ENCODE measurements around the gene RAB30.

RAB30 gene

GRCh38 chr11:83007909-83008580 is 63.7 kb downstream of the RAB30 start:
- DNase-seq = no peak

GRCh38 chr11:83007477-83007876 is 64.2 kb downstream of the RAB30 start:
- no peak for DNase-seq

DNA sequence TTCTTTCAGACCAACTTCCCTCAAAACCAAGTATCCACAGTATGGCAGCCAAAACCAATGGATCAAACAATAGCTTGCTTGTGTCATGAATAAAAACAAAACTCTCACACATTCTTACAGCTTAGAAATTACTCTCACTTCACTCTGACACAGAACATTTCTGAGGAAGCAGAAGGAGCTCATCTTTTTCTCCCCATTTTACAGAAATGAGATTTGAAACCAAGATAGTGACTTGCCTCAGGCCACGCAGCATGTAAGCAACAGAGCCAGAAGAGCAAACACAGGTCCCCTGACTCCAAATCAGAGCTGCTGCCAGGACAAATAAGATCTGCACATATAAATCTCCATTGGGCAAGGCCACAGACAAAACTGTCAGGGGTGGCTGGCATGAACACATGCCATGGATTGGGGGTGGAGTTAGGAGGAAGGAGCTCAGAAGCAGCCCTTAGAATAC is 64.8 kb downstream of the RAB30 start:
- no peak for DNase-seq

DNA sequence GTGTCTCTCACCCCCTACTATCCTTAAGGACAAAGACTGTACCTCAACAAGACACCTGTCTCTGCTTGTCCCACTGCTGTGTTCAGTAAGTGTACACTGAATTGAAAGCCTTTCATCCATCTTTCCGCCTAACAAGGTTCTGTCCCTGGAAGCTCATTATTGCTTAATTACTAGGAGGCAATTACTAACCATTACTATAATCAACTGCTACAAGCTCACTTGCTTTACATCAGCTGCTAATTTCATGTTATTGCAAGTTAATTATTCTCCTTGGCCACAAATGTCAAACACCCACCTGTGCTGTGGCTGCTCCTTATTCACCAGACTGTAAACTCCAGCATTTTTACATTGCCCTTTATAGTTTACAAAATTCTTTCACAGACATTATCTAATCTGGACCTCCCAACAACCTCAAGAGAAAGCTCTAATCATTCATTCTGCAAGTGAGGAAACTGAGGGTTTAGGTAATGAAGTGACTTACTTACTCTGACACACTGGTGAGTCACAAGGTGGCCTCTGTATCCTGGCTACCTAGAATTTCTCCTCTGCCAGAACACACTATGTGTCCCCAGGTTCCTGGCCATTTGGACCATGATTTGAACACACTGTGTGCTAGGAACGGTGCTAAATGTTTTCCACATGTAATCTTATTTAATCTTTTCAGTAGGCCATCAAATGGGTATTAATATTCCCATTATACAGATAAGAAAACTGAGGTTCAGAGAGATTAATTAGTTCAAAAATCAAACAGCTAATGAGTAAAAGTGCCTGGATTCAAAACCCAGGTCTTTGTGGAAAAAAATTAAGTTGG is 66.7 kb downstream of the RAB30 start:
- DNase-seq = no peak

GRCh38 chr11:83002522-83002921 is 69.2 kb downstream of the RAB30 start:
- no peak for DNase-seq

DNA sequence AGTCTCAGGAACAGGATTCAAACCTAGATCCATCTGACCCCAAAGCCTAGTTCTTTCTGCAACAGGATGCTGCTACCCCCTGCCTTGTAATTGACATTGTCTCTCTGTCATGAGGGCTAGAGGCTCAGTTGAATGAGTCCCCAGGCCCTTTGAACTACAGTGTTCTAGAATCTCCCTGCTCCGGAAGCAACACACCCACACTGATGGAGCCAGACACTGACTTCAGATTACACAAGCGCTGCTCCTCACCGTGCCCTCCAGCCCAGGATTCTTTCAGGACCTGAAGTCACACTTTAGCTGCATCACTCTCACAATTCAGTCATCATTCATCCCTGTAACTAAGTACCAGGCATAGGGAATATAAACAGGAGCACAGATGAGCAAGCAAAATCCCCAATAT is 69.6 kb downstream of the RAB30 start:
- DNase-seq = no peak

DNA sequence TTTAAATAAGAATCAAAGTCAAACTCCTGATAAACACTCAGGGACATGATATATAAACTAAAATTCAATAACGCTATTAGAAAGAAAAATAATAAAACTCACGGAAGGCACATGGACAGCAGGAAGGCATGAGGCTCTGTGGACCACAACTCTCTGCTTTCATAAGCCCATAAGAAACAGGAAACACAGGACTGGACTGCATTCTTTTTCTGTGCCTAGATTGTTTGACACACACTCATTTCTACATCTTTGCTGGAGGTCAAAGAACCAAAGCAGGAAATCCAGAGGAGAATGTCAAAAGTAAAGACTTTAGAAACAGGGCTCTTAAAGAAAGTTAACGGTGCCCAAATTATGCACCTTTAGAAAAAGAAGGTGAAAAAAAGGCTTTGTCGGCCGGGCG is 71.3 kb downstream of the RAB30 start:
- DNase-seq = no peak

- DNase-seq = no peak
Measured at GRCh38 chr11:82999232-82999631, 72.5 kb downstream of the RAB30 start.

DNA sequence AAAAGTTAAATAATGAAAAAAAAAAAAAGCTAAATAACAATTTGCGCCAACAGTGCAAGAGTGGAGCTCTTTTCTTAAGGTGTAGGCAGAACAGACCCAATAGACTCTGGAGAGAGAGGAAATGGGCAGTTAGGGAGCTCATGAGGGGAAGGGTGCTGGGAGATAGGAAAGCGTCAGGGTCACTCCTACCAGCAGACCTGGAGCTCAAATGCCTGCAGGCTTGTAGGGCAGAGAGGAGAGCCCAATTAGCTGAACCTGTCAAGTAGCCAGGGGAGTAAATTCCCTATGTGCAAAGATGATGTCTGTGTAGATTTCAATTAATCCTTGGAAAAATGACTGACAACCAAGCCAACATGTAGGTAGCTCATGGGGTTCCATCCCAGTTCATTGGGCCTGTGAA is 73.0 kb downstream of the RAB30 start:
- no peak for DNase-seq

DNA sequence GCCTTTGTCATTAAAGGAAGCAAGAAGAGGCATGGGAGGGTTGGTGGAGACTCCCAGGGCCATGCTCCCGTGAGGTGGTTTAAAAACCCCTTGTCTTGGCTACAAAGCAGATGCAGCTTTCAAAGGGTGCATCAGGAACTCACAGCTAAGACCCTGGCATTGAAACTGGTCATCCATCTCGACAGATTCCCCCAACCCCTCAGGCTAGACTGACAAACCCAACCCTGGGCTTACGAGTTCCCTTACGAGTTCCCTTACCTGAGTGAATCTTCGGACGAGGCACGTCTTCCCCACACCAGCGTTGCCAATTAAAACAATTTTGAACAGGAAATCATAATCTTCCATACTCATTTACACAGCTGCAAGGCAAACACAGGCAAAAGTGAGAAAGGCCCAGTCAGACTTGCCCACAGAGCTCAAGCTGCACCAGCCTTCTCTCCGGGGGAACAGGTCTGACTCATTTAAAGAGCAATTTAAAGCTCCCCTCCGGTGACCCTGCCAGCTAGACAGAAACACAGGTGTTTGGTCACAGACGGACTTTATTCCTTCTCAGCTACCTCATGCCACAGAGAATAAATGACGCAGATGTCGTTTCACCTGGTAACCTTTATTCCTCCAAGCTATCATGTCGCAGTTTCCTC is 74.6 kb downstream of the RAB30 start:
- DNase-seq = no peak

- DNase-seq = no peak
Measured at GRCh38 chr11:82995754-82996398, 75.8 kb downstream of the RAB30 start.

- DNase-seq = no peak
Measured at GRCh38 chr11:82995235-82995634, 76.5 kb downstream of the RAB30 start.

- DNase-seq = no peak
Measured at GRCh38 chr11:82994604-82995230, 77.0 kb downstream of the RAB30 start.

DNA sequence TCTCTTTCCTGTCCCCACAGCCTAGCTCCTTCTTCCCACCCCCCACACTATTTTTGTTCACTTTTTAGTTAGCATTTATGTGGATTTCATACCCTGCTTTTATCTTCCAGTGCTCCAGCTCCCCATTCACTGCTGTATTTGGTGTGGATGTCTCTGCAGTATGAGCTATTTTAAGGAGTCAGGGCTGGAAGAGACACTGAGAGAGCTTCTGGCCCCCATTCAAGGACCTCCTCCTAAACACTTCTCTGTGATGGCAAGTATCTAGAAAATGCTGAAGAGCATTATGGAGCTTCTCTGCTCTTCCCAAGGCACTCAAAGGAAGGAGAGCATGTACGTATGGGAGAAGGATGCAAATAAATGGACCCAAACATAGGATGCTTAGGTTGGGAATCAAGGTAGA is 79.5 kb downstream of the RAB30 start:
- DNase-seq = no peak

DNA sequence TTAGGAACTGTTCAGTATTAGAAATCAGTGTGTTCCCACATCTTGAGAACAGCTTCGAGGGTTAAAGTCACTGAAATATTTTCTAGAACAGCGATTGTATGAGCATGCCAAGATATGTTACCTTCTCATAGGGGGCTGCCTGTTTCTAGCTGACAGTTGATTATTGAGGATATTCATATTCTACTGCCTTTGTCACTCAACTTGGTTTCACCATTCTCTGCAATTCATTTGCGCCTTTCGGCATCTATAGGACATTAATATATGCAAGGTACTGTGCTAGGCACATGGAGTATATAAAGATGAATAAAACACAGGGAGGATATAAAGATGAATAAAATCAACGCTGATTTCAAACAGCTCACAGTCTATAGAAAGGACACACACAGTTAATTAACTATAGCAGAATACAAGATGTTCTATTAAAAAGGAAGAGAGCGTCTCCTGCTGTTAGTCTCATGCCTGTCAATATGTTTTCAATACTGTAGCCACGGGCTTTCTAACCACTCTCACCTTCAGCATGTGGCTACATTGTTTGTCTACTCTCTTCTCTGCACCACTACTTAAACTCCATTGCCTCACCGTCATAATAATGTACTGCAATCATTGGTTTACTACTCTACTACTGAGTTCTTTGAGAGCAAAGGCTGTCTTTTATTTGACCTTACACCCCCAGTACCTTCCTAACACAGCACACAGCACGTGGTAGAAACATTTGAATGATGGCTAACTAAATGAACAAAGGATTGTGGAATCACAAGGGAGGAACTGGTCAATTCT is 81.9 kb downstream of the RAB30 start:
- DNase-seq = no peak

GRCh38 chr11:82988936-82989627 is 82.6 kb downstream of the RAB30 start:
- no peak for DNase-seq

DNA sequence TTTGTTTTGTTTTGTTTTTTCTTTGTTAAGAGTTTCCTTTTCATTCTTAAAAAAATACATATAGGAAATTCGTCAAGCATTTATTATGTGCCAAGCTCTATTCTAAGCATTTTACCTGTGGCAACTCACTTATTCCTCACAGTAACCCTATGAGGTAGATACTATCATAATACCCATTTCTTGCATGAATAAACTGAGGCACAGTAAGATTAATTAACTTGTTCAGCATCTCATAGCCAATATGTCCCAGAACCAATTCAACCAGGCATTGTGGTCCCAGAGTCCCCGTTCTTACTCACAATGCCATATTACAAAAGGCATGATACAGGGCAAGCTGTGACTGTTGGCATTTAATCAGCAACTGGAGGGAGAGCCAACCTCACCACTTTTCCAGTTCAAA is 83.7 kb downstream of the RAB30 start:
- no peak for DNase-seq

GRCh38 chr11:82986446-82986845 is 85.3 kb downstream of the RAB30 start:
- DNase-seq = no peak

- no peak for DNase-seq
Measured at GRCh38 chr11:82981852-82982251, 89.8 kb downstream of the RAB30 start.

DNA sequence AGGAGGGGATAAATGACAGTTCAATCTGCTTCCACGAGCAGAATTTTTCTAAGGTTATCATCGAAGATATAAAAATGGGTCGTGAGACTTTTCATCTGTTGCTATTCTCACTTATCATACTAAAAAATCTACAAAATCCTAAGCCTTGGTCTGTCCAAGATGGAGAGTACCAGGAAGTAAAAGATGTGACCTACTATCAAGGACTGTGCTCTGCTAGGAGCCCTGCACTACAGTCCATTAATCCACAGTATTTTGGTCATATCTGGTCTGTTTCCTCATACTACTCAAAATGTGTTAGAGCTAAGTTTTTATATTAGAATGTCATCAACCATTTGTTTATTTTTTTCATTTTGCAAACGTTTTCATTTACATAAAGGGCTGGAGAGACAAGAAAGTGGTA is 90.8 kb downstream of the RAB30 start:
- DNase-seq = no peak

GRCh38 chr11:82980292-82980691 is 91.4 kb downstream of the RAB30 start:
- DNase-seq = no peak

GRCh38 chr11:82979824-82980223 is 91.9 kb downstream of the RAB30 start:
- DNase-seq = no peak

Data from activated CD4-positive, CD25-positive, alpha-beta regulatory T cell (primary cell).